K562 (cell line): Measurements from ENCODE around the gene MAP4K1. TPM values are rescaled to one million over a fixed set of nuclear protein-coding genes. Genes with fewer than 3 reads are reported as not detected.
A peak's percentile ranks its signal among the peaks of the same experiment; 100 is the strongest.

Source experiments
- CAMTA2 ChIP-seq: fragments of 250-450 bp; sonication (Bioruptor Pico); conservative IDR thresholded peaks from 2 replicates; pipeline ENCODE4 v1.5.1; 2022
- CBX8 ChIP-seq: fragments of 200-600 bp; sonication (generic); IDR thresholded peaks from 2 replicates; pipeline ENCODE4 v1.6.1; 2012; ENCODE audit warnings: borderline replicate concordance, mixed run types, low read depth, mild to moderate bottlenecking, moderate library complexity, mixed read lengths, low read length, control low read depth, inconsistent platforms; ENCODE audit not compliant: poor library complexity, severe bottlenecking; ENCODE audit errors: extremely low read depth
- CHD4 ChIP-seq: fragments of 200-600 bp; sonication (generic); IDR thresholded peaks from 3 replicates; pipeline ENCODE4 v1.6.1; 2012; ENCODE audit warnings: low read depth, mild to moderate bottlenecking, mixed read lengths, low read length, inconsistent platforms; ENCODE audit not compliant: insufficient read depth, insufficient replicate concordance, poor library complexity, severe bottlenecking
- ELF1 ChIP-seq: fragments of 200-800 bp; sonication (Bioruptor generic); IDR thresholded peaks from 2 replicates; pipeline ENCODE4 v1.6.1; 2016; ENCODE audit warnings: missing genetic modification characterization, missing compliant biosample characterization
- EWSR1 ChIP-seq: fragments of 450-650 bp; IDR thresholded peaks from 2 replicates; pipeline ENCODE4 v1.6.1; 2018; ENCODE audit warnings: borderline replicate concordance, mild to moderate bottlenecking, low read depth, moderate library complexity; ENCODE audit not compliant: partially characterized antibody
- EZH2 ChIP-seq: IDR thresholded peaks from 2 replicates; pipeline ENCODE4 v1.6.1; 2012; ENCODE audit warnings: low read depth, mild to moderate bottlenecking, inconsistent platforms, low read length, borderline replicate concordance
- NFE2 ChIP-seq: IDR thresholded peaks from 2 replicates; pipeline ENCODE4 v1.6.1; 2014; ENCODE audit warnings: antibody characterized with exemption, low read depth
- NFXL1 ChIP-seq: fragments of 450-650 bp; formaldehyde crosslinking; IDR thresholded peaks from 2 replicates; pipeline ENCODE4 v1.4.0; 2021; ENCODE audit warnings: mild to moderate bottlenecking
- RAD51 ChIP-seq: fragments of 450-650 bp; IDR thresholded peaks from 2 replicates; pipeline ENCODE4 v1.7.1; 2016; ENCODE audit warnings: low read depth, mild to moderate bottlenecking, borderline replicate concordance
- RBM25 ChIP-seq: fragments of 200-400 bp; formaldehyde crosslinking; IDR thresholded peaks from 2 replicates; pipeline ENCODE4 v1.6.1; 2018; ENCODE audit warnings: low read length, low read depth, moderate library complexity; ENCODE audit not compliant: severe bottlenecking
- RNF2 ChIP-seq: sonication (generic); IDR thresholded peaks from 2 replicates; pipeline ENCODE4 v1.6.1; 2016
- SP1 ChIP-seq: sonication (generic); formaldehyde crosslinking; IDR thresholded peaks from 2 replicates; pipeline ENCODE4 v1.8.1; 2022; ENCODE audit warnings: mild to moderate bottlenecking, missing genetic modification reagents
- SRSF9 ChIP-seq: fragments of 200-400 bp; formaldehyde crosslinking; IDR thresholded peaks from 2 replicates; pipeline ENCODE4 v1.6.1; 2017; ENCODE audit warnings: low read depth, low read length, borderline replicate concordance
- STAT5B ChIP-seq: fragments of 250-450 bp; sonication (Bioruptor Pico); IDR thresholded peaks from 2 replicates; pipeline ENCODE4 v1.8.0; 2021; ENCODE audit warnings: mild to moderate bottlenecking, inconsistent platforms
- ZFP91 ChIP-seq: sonication (generic); formaldehyde crosslinking; IDR thresholded peaks from 2 replicates; pipeline ENCODE4 v1.8.0; 2022; ENCODE audit warnings: mild to moderate bottlenecking, missing genetic modification reagents
- ZNF583 ChIP-seq: fragments of 250-450 bp; sonication (Bioruptor Pico); IDR thresholded peaks from 2 replicates; pipeline ENCODE4 v1.4.0; 2020
- ZNF584 ChIP-seq: fragments of 200-800 bp; sonication (Bioruptor generic); IDR thresholded peaks from 2 replicates; pipeline ENCODE4 v1.6.1; 2016; ENCODE audit warnings: low read depth, mild to moderate bottlenecking, missing genetic modification characterization, missing compliant biosample characterization
- polyA plus RNA-seq, 8 experiments: library from polyadenylated mRNA; depleted of rRNA in 4 of 8; stranded (reverse) in 5 of 8; unstranded in 3 of 8; fragments of >200 nt; fragmentation: Nextera tagmentation in 2 of 8; fragmentation: Illumina TruSeq in 1 of 8; extraction: Ambion mirVana in 2 of 8; extraction: Trizol in 1 of 8; gene quantifications; 2 replicates each; pipeline versions ENCODE4 v1.2.1 to v1.2.3, GENCODE V29; 2011 to 2014; ENCODE audit warnings: inconsistent platforms in 1 of 8, missing spikeins in 1 of 8
- total RNA-seq, 7 experiments: library from RNA; depleted of rRNA in 6 of 7; stranded (reverse); fragments of >200 nt in 6 of 7; fragmentation: Illumina TruSeq in 2 of 7; extraction: Trizol in 2 of 7; gene quantifications; 2 replicates each; pipeline versions ENCODE4 v1.2.1 to v1.2.3, GENCODE V29; 2011 to 2021; ENCODE audit warnings: low replicate concordance in 1 of 7
- TF ChIP-seq, protein P1 (sequence below): fragments of 250-450 bp; sonication (Bioruptor Pico); IDR thresholded peaks from 2 replicates; pipeline ENCODE4 v1.9.0; 2021; ENCODE audit warnings: mild to moderate bottlenecking, inconsistent platforms
- TF ChIP-seq, protein P2 (sequence below): fragments of 450-650 bp; IDR thresholded peaks from 2 replicates; pipeline ENCODE4 v1.6.1; 2017; ENCODE audit warnings: antibody characterized with exemption
- TF ChIP-seq, protein P3 (sequence below): fragments of 450-650 bp; IDR thresholded peaks from 2 replicates; pipeline ENCODE4 v1.6.1; 2016; ENCODE audit warnings: borderline replicate concordance

MAP4K1 gene
- total and polyA plus RNA-seq, 9 of the 15 experiments (the other 6 are each of a cell fraction or from before 2014, with no cell fraction given): 0.14 to 3.2 (median 0.73) TPM; not detected in 1

GRCh38 chr19:38544569-38545315 lies 73.0 kb downstream of the MAP4K1 start (continued):
- TF ChIP-seq CHD4: no peak
- no peak for TF ChIP-seq EWSR1
- TF ChIP-seq RNF2: no peak
- TF ChIP-seq NFXL1 (CRISPR knock-in tag): no peak
- TF ChIP-seq ZFP91 (CRISPR knock-in tag): no peak
- no peak for TF ChIP-seq SP1
- TF ChIP-seq RAD51: peak; percentile 85
- TF ChIP-seq ZNF584 (CRISPR knock-in tag): 0 out of 2 replicates have a peak, but pooled peaks have one; percentile 13
- TF ChIP-seq CBX8: no peak
- TF ChIP-seq, protein P1, sequence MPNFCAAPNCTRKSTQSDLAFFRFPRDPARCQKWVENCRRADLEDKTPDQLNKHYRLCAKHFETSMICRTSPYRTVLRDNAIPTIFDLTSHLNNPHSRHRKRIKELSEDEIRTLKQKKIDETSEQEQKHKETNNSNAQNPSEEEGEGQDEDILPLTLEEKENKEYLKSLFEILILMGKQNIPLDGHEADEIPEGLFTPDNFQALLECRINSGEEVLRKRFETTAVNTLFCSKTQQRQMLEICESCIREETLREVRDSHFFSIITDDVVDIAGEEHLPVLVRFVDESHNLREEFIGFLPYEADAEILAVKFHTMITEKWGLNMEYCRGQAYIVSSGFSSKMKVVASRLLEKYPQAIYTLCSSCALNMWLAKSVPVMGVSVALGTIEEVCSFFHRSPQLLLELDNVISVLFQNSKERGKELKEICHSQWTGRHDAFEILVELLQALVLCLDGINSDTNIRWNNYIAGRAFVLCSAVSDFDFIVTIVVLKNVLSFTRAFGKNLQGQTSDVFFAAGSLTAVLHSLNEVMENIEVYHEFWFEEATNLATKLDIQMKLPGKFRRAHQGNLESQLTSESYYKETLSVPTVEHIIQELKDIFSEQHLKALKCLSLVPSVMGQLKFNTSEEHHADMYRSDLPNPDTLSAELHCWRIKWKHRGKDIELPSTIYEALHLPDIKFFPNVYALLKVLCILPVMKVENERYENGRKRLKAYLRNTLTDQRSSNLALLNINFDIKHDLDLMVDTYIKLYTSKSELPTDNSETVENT: no peak
- TF ChIP-seq, protein P2, sequence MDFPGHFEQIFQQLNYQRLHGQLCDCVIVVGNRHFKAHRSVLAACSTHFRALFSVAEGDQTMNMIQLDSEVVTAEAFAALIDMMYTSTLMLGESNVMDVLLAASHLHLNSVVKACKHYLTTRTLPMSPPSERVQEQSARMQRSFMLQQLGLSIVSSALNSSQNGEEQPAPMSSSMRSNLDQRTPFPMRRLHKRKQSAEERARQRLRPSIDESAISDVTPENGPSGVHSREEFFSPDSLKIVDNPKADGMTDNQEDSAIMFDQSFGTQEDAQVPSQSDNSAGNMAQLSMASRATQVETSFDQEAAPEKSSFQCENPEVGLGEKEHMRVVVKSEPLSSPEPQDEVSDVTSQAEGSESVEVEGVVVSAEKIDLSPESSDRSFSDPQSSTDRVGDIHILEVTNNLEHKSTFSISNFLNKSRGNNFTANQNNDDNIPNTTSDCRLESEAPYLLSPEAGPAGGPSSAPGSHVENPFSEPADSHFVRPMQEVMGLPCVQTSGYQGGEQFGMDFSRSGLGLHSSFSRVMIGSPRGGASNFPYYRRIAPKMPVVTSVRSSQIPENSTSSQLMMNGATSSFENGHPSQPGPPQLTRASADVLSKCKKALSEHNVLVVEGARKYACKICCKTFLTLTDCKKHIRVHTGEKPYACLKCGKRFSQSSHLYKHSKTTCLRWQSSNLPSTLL: no peak
- TF ChIP-seq SRSF9: no peak
- peak; percentile 79; the same call in 1 of the 2 replicates for TF ChIP-seq ELF1 (tag)
- no peak for TF ChIP-seq CAMTA2
- TF ChIP-seq ZNF583 (CRISPR knock-in tag): no peak
- TF ChIP-seq NFE2: no peak
- TF ChIP-seq RBM25: no peak
- TF ChIP-seq EZH2: no peak
- no peak for TF ChIP-seq STAT5B (CRISPR knock-in tag)
- TF ChIP-seq, protein P3, sequence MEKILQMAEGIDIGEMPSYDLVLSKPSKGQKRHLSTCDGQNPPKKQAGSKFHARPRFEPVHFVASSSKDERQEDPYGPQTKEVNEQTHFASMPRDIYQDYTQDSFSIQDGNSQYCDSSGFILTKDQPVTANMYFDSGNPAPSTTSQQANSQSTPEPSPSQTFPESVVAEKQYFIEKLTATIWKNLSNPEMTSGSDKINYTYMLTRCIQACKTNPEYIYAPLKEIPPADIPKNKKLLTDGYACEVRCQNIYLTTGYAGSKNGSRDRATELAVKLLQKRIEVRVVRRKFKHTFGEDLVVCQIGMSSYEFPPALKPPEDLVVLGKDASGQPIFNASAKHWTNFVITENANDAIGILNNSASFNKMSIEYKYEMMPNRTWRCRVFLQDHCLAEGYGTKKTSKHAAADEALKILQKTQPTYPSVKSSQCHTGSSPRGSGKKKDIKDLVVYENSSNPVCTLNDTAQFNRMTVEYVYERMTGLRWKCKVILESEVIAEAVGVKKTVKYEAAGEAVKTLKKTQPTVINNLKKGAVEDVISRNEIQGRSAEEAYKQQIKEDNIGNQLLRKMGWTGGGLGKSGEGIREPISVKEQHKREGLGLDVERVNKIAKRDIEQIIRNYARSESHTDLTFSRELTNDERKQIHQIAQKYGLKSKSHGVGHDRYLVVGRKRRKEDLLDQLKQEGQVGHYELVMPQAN: 0 out of 2 replicates have a peak, but pooled peaks have one; percentile 17
